HFF-Myc (cell line): ENCODE data around the gene TMEM54.

Source experiments
- DNase-seq: peaks from one replicate; pipeline ENCODE4 v3.0.0-alpha.2; 2011; ENCODE audit warnings: low read depth; ENCODE audit errors: extremely low read depth
- H3K4me3 ChIP-seq: replicated peaks from 2 replicates; pipeline ENCODE4 v1.5.1; 2011; ENCODE audit warnings: low read depth, mild to moderate bottlenecking, control low read depth, low read length
- CTCF ChIP-seq: IDR thresholded peaks from 2 replicates; pipeline ENCODE4 v1.5.1; 2012; ENCODE audit warnings: mild to moderate bottlenecking, low read depth, low read length, control low read depth; ENCODE audit errors: missing control alignments

Gene TMEM54

GRCh38 chr1:32881871-32882850 lies 19.0 kb downstream of the TMEM54 start:
- no peak for TF ChIP-seq CTCF
- no peak overlapping the region for H3K4me3 ChIP-seq
- no peak for DNase-seq

GRCh38 chr1:32881291-32881690 lies 19.9 kb downstream of the TMEM54 start:
- no peak for TF ChIP-seq CTCF
- no peak for DNase-seq
- no peak overlapping the region for H3K4me3 ChIP-seq

- DNase-seq = no peak
- H3K4me3 ChIP-seq = no peak overlapping the region
- TF ChIP-seq CTCF = no peak
Measured at GRCh38 chr1:32878637-32879041, 22.6 kb downstream of the TMEM54 start.

- TF ChIP-seq CTCF = no peak
- no peak for DNase-seq
- no peak overlapping the region for H3K4me3 ChIP-seq
Measured at GRCh38 chr1:32878183-32878582, 23.0 kb downstream of the TMEM54 start.

- no peak for TF ChIP-seq CTCF
- H3K4me3 ChIP-seq = no peak overlapping the region
- no peak for DNase-seq
Measured at GRCh38 chr1:32877211-32878110, 23.7 kb downstream of the TMEM54 start.

- H3K4me3 ChIP-seq = no peak overlapping the region
- TF ChIP-seq CTCF = peak; percentile 91
- DNase-seq = no peak
Measured at GRCh38 chr1:32876341-32877210, 24.6 kb downstream of the TMEM54 start.
